ENCODE data around the gene ARHGEF10L. TPM values are rescaled to one million over a fixed set of nuclear protein-coding genes. Genes with fewer than 3 reads are reported as not detected.

Gene ARHGEF10L
- polyA plus RNA-seq, 1 donor (not counting 4 experiments of a cell fraction or from before 2014, with no cell fraction given), result 2.4 TPM

- no peaks in the 10 kb centered on the region for H3K9me1 ChIP-seq (ENCODE audit: control insufficient read depth, extremely low read depth, insufficient read depth, low read length)
- H3K79me2 ChIP-seq (ENCODE audit: control insufficient read depth, insufficient read depth, low read length), result no peaks in the 10 kb centered on the region
- H3K27me3 ChIP-seq (ENCODE audit: control insufficient read depth, extremely low read depth, insufficient read depth, low read length), result no peaks in the 10 kb centered on the region
- no peaks in the 10 kb centered on the region for H3K4me1 ChIP-seq (ENCODE audit: control insufficient read depth, extremely low read depth, insufficient read depth, low read length)
- no peak overlapping the region for H2AFZ ChIP-seq (ENCODE audit: control insufficient read depth, low read length)
- TF ChIP-seq CTCF (optimal IDR thresholded peaks at IDR 0.05 in 1 of 3, IDR thresholded peaks at IDR 0.05 in 1 of 3, conservative IDR thresholded peaks at IDR 0.05 in 1 of 3; ENCODE audit: extremely low read depth in 1 of 3, insufficient read depth in 2 of 3, low read length in 3 of 3) (no peak), EZH2 (IDR thresholded peaks at IDR 0.05; ENCODE audit: low read length) (no peak)
- no peaks in the 10 kb centered on the region for H3K9me3 ChIP-seq (ENCODE audit: control insufficient read depth, low read depth, low read length)
- no peaks in the 10 kb centered on the region for H3K36me3 ChIP-seq (ENCODE audit: control insufficient read depth in 2 of 2, extremely low read depth in 1 of 2, insufficient read depth in 2 of 2, low read length in 2 of 2)
- DNase-seq (ENCODE audit: low read depth, low spot score) (no peak), FAIRE-seq (no peak)
- dilution Hi-C loops (cut with MboI; ENCODE audit: extremely low pct_ligation_motif_present, low sequenced_read_pairs), result no loop called here
- H3K27ac ChIP-seq (ENCODE audit: control insufficient read depth, insufficient read depth, low read length), result no peak overlapping the region
- H3K4me3 ChIP-seq (ENCODE audit: control insufficient read depth in 2 of 3, extremely low read depth in 1 of 3, insufficient read depth in 2 of 3, low read depth in 1 of 3, low read length in 3 of 3), result no peak overlapping the region
- no peak overlapping the region for H3K9ac ChIP-seq (ENCODE audit: control insufficient read depth, extremely low read depth, insufficient read depth, low read length)
- H4K20me1 ChIP-seq (ENCODE audit: control insufficient read depth, extremely low read depth, insufficient read depth, low read length), result no peaks in the 10 kb centered on the region
- H3K4me2 ChIP-seq (ENCODE audit: control insufficient read depth, extremely low read depth, insufficient read depth, low read depth, low read length), result no peak overlapping the region
These were observed 59.9 kb downstream of the ARHGEF10L start for GRCh38 chr1:17599291-17599953.

GRCh38 chr1:17599954-17600300 is 60.4 kb downstream of the ARHGEF10L start:
- dilution Hi-C loops (cut with MboI; ENCODE audit: extremely low pct_ligation_motif_present, low sequenced_read_pairs), result no loop called here
- Histone ChIP-seq H4K20me1 (ENCODE audit: control insufficient read depth, extremely low read depth, insufficient read depth, low read length) (no peaks in the 10 kb centered on the region), H3K9me3 (ENCODE audit: control insufficient read depth, low read depth, low read length) (no peaks in the 10 kb centered on the region), H2AFZ (ENCODE audit: control insufficient read depth, low read length) (no peak overlapping the region), H3K4me2 (ENCODE audit: control insufficient read depth, extremely low read depth, insufficient read depth, low read depth, low read length) (no peak overlapping the region), H3K27me3 (ENCODE audit: control insufficient read depth, extremely low read depth, insufficient read depth, low read length) (no peaks in the 10 kb centered on the region), H3K9me1 (ENCODE audit: control insufficient read depth, extremely low read depth, insufficient read depth, low read length) (no peaks in the 10 kb centered on the region), H3K4me3 (ENCODE audit: control insufficient read depth in 2 of 3, extremely low read depth in 1 of 3, insufficient read depth in 2 of 3, low read depth in 1 of 3, low read length in 3 of 3) (no peak overlapping the region), H3K9ac (ENCODE audit: control insufficient read depth, extremely low read depth, insufficient read depth, low read length) (no peak overlapping the region), H3K4me1 (ENCODE audit: control insufficient read depth, extremely low read depth, insufficient read depth, low read length) (no peaks in the 10 kb centered on the region), H3K79me2 (ENCODE audit: control insufficient read depth, insufficient read depth, low read length) (no peaks in the 10 kb centered on the region), H3K36me3 (ENCODE audit: control insufficient read depth in 2 of 2, extremely low read depth in 1 of 2, insufficient read depth in 2 of 2, low read length in 2 of 2) (no peaks in the 10 kb centered on the region), H3K27ac (ENCODE audit: control insufficient read depth, insufficient read depth, low read length) (no peak overlapping the region)
- FAIRE-seq, result no peak
- TF ChIP-seq EZH2 (IDR thresholded peaks at IDR 0.05; ENCODE audit: low read length) (no peak), CTCF (optimal IDR thresholded peaks at IDR 0.05 in 1 of 3, IDR thresholded peaks at IDR 0.05 in 1 of 3, conservative IDR thresholded peaks at IDR 0.05 in 1 of 3; ENCODE audit: extremely low read depth in 1 of 3, insufficient read depth in 2 of 3, low read length in 3 of 3) (no peak)
- no peak for DNase-seq (ENCODE audit: low read depth, low spot score)

All from keratinocyte (primary cell).